Epithelial cell of prostate (primary cell): ENCODE results near the gene FIGNL1.

ENCODE experiments used
- DNase-seq: peaks from one replicate; pipeline ENCODE4 v3.0.0-alpha.2; 2011; ENCODE audit warnings: low read depth, low spot score
- H3K27ac ChIP-seq: fragments of 450-650 bp; 2 replicates; pipeline ENCODE4 v1.5.1; 2017; ENCODE audit warnings: mild to moderate bottlenecking

FIGNL1 gene

DNA sequence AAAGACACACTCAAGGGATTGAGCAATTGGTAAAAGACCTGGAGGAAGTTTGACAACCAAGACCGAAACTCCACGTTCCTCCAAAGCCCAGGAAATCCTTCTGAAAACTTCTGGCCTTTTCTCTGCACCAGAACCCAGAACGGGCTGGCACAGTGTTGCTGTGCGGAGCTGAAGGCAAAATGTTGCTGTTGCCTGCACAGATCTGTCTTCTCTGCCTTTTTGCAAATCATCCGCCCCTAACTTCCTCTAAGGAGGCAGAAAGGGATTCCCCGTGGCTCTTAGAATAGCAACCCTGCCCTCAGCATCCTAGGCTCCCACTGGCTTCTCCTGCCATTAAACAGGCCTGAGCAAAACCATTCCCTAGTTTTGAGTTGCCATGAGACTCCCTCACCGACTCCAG is 44.9 kb downstream of the FIGNL1 start:
- no peak for DNase-seq
- no peak overlapping the region for H3K27ac ChIP-seq

DNA sequence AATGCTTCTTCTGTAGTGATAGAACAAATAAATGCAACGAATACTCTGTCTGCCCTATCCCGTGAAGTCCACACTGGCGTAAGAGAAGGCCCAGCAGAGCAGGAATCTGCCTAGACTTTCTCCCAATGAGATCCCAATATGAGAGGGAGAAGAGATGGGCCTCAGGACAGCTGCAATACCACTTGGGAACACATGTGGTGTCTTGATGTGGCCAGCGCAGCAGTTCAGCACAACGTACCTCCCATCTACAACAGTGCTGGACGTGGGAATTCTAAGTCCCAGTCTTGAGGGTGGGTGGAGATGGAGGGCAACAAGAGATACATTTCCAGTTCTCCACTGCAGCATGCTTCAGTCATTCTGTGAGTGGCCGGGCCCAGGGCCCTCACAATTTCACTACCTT is 45.8 kb downstream of the FIGNL1 start:
- H3K27ac ChIP-seq, result no peak overlapping the region
- no peak for DNase-seq

DNA sequence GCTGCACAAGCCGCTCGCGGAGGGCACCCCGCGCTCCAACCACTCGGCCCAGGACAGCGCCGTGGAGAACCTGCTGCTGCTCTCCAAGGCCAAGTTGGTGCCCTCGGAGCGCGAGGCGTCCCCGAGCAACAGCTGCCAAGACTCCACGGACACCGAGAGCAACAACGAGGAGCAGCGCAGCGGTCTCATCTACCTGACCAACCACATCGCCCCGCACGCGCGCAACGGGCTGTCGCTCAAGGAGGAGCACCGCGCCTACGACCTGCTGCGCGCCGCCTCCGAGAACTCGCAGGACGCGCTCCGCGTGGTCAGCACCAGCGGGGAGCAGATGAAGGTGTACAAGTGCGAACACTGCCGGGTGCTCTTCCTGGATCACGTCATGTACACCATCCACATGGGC is 50.0 kb downstream of the FIGNL1 start:
- no peak for DNase-seq
- H3K27ac ChIP-seq, result no peak overlapping the region

DNA sequence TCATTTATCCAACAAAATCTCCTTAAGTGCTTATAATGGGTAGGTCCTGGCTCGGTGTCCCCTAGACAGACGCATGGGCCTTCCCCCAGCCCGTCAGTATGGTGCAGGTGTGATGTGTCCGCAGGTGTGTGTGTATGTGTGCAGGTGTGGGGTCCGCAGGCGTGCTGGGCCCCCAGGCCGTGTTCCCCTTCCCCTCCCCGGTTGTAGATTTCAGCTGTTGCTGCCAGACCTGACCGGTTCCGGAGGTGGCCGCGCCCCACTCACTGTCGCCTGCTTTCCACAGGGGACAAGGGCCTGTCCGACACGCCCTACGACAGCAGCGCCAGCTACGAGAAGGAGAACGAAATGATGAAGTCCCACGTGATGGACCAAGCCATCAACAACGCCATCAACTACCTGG is 50.5 kb downstream of the FIGNL1 start:
- no peak overlapping the region for H3K27ac ChIP-seq
- DNase-seq, result no peak

DNA sequence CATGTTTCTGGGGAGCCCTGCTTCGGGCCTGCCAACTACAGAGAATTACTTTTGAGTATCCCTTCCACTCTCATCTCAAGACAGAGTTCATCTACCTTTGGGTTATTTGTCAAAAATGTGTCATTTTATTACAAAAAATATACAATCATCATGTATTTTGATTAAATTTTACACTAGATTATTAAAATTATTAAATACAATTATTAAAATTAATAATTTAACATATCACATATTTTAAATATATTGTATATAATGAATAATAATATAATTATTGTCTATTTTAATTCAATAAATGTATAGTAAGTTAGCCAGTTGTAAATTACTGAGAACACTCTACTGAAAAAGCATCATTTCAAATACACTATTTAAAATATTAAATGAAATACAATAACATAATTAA is 50.9 kb downstream of the FIGNL1 start:
- DNase-seq, result no peak
- no peak overlapping the region for H3K27ac ChIP-seq

DNA sequence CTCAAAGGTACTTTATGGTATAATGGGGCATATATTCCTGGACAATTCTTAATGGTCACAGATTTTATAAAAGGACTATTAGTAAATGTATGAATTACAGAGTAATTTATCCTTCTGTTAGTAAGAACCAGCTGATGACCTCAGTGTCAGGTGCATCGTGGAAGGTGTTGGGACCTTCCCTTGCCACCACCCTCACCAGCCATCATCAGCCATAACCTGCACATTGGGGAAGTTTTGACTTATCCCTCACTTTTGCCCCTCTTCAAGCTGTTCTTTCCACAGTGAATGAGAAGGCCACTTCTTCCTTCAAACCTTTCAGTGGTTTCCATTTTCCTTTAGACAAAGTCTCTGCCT is 52.2 kb downstream of the FIGNL1 start:
- no peak overlapping the region for H3K27ac ChIP-seq
- no peak for DNase-seq

DNA sequence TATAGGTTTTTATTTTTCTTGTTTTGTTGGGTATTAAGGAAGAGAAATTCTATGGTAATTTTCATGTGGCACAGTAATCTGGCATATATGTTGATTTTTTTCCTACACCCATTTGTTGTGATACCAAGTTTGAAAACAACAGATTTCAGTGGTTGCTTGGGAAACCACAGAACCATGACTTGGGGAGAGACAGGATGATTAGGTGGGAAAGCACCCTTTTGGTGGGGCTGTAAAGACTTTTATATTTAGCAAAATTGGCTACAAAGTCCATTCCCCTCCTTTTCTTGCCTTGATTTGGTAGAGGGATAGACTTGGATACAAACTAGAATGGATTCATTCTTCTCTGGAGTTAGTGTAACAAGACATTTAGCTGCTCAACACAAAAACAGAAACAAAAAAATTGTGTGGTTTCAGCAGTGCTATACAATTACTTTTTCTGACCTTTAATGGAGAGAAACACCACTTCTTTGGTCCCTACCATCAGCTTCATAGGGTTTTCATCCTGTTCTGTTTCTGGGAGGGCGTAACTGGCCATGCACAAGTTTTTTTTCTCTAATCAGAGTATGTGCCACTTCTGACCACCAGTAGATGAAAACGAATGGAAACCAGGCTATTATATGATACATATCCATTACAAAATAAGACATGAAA is 52.7 kb downstream of the FIGNL1 start:
- DNase-seq, result no peak
- no peak overlapping the region for H3K27ac ChIP-seq

DNA sequence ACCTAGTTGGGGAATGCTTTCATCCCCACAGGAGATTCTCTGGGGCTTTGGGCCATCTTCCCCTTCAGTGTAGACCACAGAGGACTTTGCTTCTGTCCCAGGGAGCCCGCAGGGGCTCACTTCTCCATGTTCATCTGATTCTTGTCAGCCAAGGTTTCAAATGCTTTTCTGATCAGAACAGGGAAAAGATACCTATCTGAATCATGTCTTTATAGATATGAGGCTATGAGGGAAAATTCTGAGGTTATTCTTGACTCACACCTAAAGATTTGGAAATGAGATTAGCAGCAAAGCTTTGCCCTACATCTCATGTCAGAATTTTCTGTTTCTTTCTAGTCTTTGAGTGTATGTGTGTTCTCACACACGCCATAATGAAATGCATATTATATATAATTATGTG is 53.3 kb downstream of the FIGNL1 start:
- H3K27ac ChIP-seq, result no peak overlapping the region
- no peak for DNase-seq

DNA sequence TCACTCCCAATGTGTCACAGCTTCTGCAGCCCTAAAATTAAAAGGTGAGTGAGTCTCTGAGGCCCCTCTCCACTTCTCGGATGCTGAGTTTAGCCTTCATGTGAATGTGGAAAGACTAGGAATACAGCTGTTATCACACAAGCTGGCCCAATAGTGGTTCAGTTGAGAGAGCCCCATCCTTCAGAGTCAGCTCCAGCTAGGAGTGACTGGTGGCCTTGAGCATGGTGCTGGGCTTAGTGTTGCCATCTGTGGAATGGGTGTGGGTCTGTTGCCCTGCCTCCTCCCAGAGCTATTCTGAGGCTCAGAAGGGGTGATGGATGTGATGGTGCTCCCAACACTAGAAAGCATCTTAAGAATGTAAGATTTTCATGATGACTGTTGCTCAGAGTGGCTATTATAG is 55.8 kb downstream of the FIGNL1 start:
- no peak for DNase-seq
- no peak overlapping the region for H3K27ac ChIP-seq
